ENCODE data around the gene TEX35. TPM values are rescaled to one million over a fixed set of nuclear protein-coding genes. Genes with fewer than 3 reads are reported as not detected.

TEX35 gene
- total and polyA plus RNA-seq, 4 donors = not detected

DNA sequence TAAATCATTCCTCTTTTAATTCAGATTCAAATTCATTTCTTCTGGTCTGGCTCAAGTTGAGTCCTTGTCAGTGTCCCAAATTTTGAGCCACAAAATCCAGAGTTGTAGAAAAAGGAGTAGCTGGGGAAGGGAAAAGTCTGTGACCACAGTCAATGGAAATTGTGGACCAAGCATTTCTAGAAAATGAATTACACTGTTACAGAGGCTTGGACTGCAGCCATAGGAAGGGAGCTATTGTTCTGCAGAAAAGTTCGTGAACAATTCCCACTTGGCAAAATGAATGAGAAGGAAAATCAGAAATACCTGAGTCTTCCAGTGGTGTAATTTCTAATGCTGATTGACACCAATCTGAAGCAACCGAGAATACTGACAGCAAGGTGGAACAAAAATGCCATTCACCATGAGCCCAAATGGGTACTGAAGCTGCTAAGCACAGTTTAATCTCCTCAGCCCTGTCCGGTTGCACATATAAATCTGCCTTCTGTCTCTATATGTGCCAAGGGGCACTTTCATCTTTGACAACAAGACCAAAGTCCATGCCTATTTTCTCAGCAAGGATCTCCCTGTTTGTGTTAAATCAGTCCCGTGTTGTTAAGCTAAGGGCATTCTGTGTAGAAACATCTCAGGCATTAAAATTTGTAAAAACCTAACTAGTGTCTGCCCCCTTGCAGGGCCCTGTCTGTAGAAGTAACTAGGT is 51.3 kb downstream of the TEX35 start:
- H3K4me3 ChIP-seq (ENCODE audit: low read depth in 1 of 3, low read length in 3 of 3) = no peak overlapping the region
- 30% methylated on average over 4 of the region's 4 CpGs for WGBS
- peak overlapping the region in 1 of 2 donors; percentile 39 for H3K9ac ChIP-seq (ENCODE audit: low read depth in 1 of 2, low read length in 2 of 2)
- H3K9me3 ChIP-seq (ENCODE audit: control insufficient read depth in 4 of 4, low read length in 3 of 4) = no peaks in the 10 kb centered on the region
- DNase-seq (ENCODE audit: low spot score) = no peak
- peaks cover 0 to 8% (median 2%) of the 10 kb centered on the region in 4 donors for H3K4me1 ChIP-seq (ENCODE audit: control insufficient read depth in 4 of 4, insufficient read depth in 4 of 4, low read length in 3 of 4)
- peak overlapping the region in 1 of 2 donors; percentile 56 for H3K27ac ChIP-seq (ENCODE audit: low read depth in 1 of 2, low read length in 2 of 2)
- H3K27me3 ChIP-seq (ENCODE audit: control insufficient read depth in 4 of 4, insufficient read depth in 4 of 4, low read length in 3 of 4) = no peaks in the 10 kb centered on the region
- no peaks in the 10 kb centered on the region for H3K36me3 ChIP-seq (ENCODE audit: control insufficient read depth in 4 of 4, insufficient read depth in 3 of 4, low read depth in 1 of 4, low read length in 3 of 4)
- TF ChIP-seq SP1 (IDR thresholded peaks at IDR 0.05) = peak; percentile 45
- no peak for TF ChIP-seq CTCF (IDR thresholded peaks at IDR 0.05; ENCODE audit: low read depth, low read length, missing input control)
- no peak for TF ChIP-seq GABPA (IDR thresholded peaks at IDR 0.05 in 1 of 2, conservative IDR thresholded peaks at IDR 0.05 in 1 of 2)
- peak; percentile 41 for TF ChIP-seq HNF4G (IDR thresholded peaks at IDR 0.05)
- TF ChIP-seq ZBTB33 (IDR thresholded peaks at IDR 0.05) = no peak
- peak; percentile 6 to 51 for TF ChIP-seq RXRA (IDR thresholded peaks at IDR 0.05)
- TF ChIP-seq FOXA2 (IDR thresholded peaks at IDR 0.05) = peak; percentile 37
- TF ChIP-seq TAF1 (conservative IDR thresholded peaks at IDR 0.05) = no peak
- TF ChIP-seq JUND (IDR thresholded peaks at IDR 0.05) = no peak
- peak; percentile 77 to 89 for TF ChIP-seq HNF4A (conservative IDR thresholded peaks at IDR 0.05)
- TF ChIP-seq YY1 (IDR thresholded peaks at IDR 0.05) = peak; percentile 43
- TF ChIP-seq, protein P1, sequence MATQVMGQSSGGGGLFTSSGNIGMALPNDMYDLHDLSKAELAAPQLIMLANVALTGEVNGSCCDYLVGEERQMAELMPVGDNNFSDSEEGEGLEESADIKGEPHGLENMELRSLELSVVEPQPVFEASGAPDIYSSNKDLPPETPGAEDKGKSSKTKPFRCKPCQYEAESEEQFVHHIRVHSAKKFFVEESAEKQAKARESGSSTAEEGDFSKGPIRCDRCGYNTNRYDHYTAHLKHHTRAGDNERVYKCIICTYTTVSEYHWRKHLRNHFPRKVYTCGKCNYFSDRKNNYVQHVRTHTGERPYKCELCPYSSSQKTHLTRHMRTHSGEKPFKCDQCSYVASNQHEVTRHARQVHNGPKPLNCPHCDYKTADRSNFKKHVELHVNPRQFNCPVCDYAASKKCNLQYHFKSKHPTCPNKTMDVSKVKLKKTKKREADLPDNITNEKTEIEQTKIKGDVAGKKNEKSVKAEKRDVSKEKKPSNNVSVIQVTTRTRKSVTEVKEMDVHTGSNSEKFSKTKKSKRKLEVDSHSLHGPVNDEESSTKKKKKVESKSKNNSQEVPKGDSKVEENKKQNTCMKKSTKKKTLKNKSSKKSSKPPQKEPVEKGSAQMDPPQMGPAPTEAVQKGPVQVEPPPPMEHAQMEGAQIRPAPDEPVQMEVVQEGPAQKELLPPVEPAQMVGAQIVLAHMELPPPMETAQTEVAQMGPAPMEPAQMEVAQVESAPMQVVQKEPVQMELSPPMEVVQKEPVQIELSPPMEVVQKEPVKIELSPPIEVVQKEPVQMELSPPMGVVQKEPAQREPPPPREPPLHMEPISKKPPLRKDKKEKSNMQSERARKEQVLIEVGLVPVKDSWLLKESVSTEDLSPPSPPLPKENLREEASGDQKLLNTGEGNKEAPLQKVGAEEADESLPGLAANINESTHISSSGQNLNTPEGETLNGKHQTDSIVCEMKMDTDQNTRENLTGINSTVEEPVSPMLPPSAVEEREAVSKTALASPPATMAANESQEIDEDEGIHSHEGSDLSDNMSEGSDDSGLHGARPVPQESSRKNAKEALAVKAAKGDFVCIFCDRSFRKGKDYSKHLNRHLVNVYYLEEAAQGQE (IDR thresholded peaks at IDR 0.05) = no peak
- peak in 1 of 2 donors; percentile 18 for TF ChIP-seq RAD21 (IDR thresholded peaks at IDR 0.05)

DNA sequence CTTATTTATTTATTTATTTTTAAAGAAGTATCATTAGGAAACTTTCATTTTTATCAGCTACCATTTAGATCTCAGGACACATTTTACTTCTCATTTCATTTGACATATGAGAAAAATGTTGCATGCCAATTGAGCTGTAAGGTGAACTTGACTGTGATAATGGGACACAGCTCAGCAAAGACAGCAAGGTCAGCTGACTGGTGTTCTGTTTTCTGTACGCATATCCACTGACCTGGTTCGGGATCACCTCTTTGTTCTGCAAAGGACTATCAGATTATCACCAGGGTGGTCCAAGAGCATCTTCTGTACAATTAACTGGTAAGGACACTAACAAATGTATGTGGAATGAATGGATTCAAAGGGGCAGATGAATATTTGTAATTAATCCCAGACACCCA is 51.9 kb downstream of the TEX35 start:
- H3K4me1 ChIP-seq (ENCODE audit: control insufficient read depth in 4 of 4, insufficient read depth in 4 of 4, low read length in 3 of 4) = peaks cover 0 to 8% (median 2%) of the 10 kb centered on the region in 4 donors
- no peak overlapping the region for H3K27ac ChIP-seq (ENCODE audit: low read depth in 1 of 2, low read length in 2 of 2)
- no peaks in the 10 kb centered on the region for H3K9me3 ChIP-seq (ENCODE audit: control insufficient read depth in 4 of 4, low read length in 3 of 4)
- WGBS = 24% methylated on average over 2 of the region's 2 CpGs
- no peak for DNase-seq (ENCODE audit: low spot score)
- no peak overlapping the region for H3K9ac ChIP-seq (ENCODE audit: low read depth in 1 of 2, low read length in 2 of 2)
- H3K36me3 ChIP-seq (ENCODE audit: control insufficient read depth in 4 of 4, insufficient read depth in 3 of 4, low read depth in 1 of 4, low read length in 3 of 4) = no peaks in the 10 kb centered on the region
- H3K27me3 ChIP-seq (ENCODE audit: control insufficient read depth in 4 of 4, insufficient read depth in 4 of 4, low read length in 3 of 4) = no peaks in the 10 kb centered on the region
- H3K4me3 ChIP-seq (ENCODE audit: low read depth in 1 of 3, low read length in 3 of 3) = no peak overlapping the region
- TF ChIP-seq FOXA2 (IDR thresholded peaks at IDR 0.05) = no peak
- no peak for TF ChIP-seq HNF4A (conservative IDR thresholded peaks at IDR 0.05)
- no peak for TF ChIP-seq RXRA (IDR thresholded peaks at IDR 0.05)
- no peak for TF ChIP-seq RAD21 (IDR thresholded peaks at IDR 0.05)
- TF ChIP-seq NR2F2 (IDR thresholded peaks at IDR 0.05) = no peak
- no peak for TF ChIP-seq TAF1 (conservative IDR thresholded peaks at IDR 0.05)
- no peak for TF ChIP-seq JUND (IDR thresholded peaks at IDR 0.05)
- no peak for TF ChIP-seq ZBTB33 (IDR thresholded peaks at IDR 0.05)
- TF ChIP-seq, protein P2, sequence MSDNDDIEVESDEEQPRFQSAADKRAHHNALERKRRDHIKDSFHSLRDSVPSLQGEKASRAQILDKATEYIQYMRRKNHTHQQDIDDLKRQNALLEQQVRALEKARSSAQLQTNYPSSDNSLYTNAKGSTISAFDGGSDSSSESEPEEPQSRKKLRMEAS (IDR thresholded peaks at IDR 0.05) = no peak
- no peak for TF ChIP-seq HNF4G (IDR thresholded peaks at IDR 0.05)
- TF ChIP-seq YY1 (IDR thresholded peaks at IDR 0.05) = no peak
- TF ChIP-seq FOXA1 (IDR thresholded peaks at IDR 0.05) = no peak
- TF ChIP-seq SP1 (IDR thresholded peaks at IDR 0.05) = no peak
- TF ChIP-seq, protein P1 (IDR thresholded peaks at IDR 0.05) = no peak
